Keratinocyte (primary cell): Measurements from ENCODE around the gene ACP7. TPM values are rescaled to one million over a fixed set of nuclear protein-coding genes. Genes with fewer than 3 reads are reported as not detected.

Experiments
- DNase-seq: peaks from one replicate; pipeline ENCODE4 v3.0.0-alpha.2; 2011; ENCODE audit warnings: low read depth, missing footprints, low spot score
- FAIRE-seq: peaks from 2 replicates; lab custom pipeline; 2011; peaks lifted over from hg19 to GRCh38; lab: Jason Lieb, UNC
- H2AFZ ChIP-seq: 2 replicates; pipeline ENCODE4 v1.6.0; 2012; ENCODE audit warnings: low read length, control low read depth, inconsistent platforms; ENCODE audit not compliant: control insufficient read depth
- H3K27ac ChIP-seq: 2 replicates; pipeline ENCODE4 v1.5.1; 2011; ENCODE audit warnings: low read length; ENCODE audit not compliant: control insufficient read depth, insufficient read depth
- H3K27me3 ChIP-seq: 3 replicates; pipeline ENCODE4 v1.6.0; 2011; ENCODE audit warnings: low read length; ENCODE audit not compliant: control insufficient read depth, insufficient read depth; ENCODE audit errors: extremely low read depth
- H3K36me3 ChIP-seq, 2 experiments: 2 replicates in 1 of 2; 3 replicates in 1 of 2; pipeline ENCODE4 v1.5.1; 2011; ENCODE audit warnings: low read length in 2 of 2, mild to moderate bottlenecking in 1 of 2; ENCODE audit not compliant: control insufficient read depth in 2 of 2, insufficient read depth in 2 of 2; ENCODE audit errors: extremely low read depth in 1 of 2
- H3K4me1 ChIP-seq: 3 replicates; pipeline ENCODE4 v1.5.1; 2011; ENCODE audit warnings: low read length; ENCODE audit not compliant: control insufficient read depth, insufficient read depth; ENCODE audit errors: extremely low read depth
- H3K4me2 ChIP-seq: 3 replicates; pipeline ENCODE4 v1.6.0; 2011; ENCODE audit warnings: low read depth, low read length; ENCODE audit not compliant: control insufficient read depth, insufficient read depth; ENCODE audit errors: extremely low read depth
- H3K4me3 ChIP-seq, 3 experiments: fragments of 200-600 bp in 1 of 3; sonication (generic) in 1 of 3; 2 replicates in 2 of 3; 3 replicates in 1 of 3; pipeline ENCODE4 v1.5.1; 2011 to 2016; ENCODE audit warnings: low read length in 3 of 3, mild to moderate bottlenecking in 3 of 3, control low read depth in 2 of 3, inconsistent platforms in 1 of 3, low read depth in 1 of 3, mixed read lengths in 1 of 3, mixed run types in 1 of 3, moderate library complexity in 1 of 3; ENCODE audit not compliant: control insufficient read depth in 2 of 3, insufficient read depth in 2 of 3; ENCODE audit errors: extremely low read depth in 1 of 3
- H3K79me2 ChIP-seq: 2 replicates; pipeline ENCODE4 v1.6.0; 2012; ENCODE audit warnings: low read length; ENCODE audit not compliant: control insufficient read depth, insufficient read depth
- H3K9ac ChIP-seq: 3 replicates; pipeline ENCODE4 v1.6.0; 2011; ENCODE audit warnings: low read length; ENCODE audit not compliant: control insufficient read depth, insufficient read depth; ENCODE audit errors: extremely low read depth
- H3K9me1 ChIP-seq: 3 replicates; pipeline ENCODE4 v1.6.0; 2011; ENCODE audit warnings: low read length; ENCODE audit not compliant: control insufficient read depth, insufficient read depth; ENCODE audit errors: extremely low read depth
- H3K9me3 ChIP-seq: 2 replicates; pipeline ENCODE4 v1.5.1; 2012; ENCODE audit warnings: low read depth, low read length; ENCODE audit not compliant: control insufficient read depth
- H4K20me1 ChIP-seq: 3 replicates; pipeline ENCODE4 v1.6.0; 2011; ENCODE audit warnings: low read length; ENCODE audit not compliant: control insufficient read depth, insufficient read depth; ENCODE audit errors: extremely low read depth
- EZH2 ChIP-seq: IDR thresholded peaks from one replicate; pipeline ENCODE4 v1.6.1; 2012; ENCODE audit warnings: inconsistent platforms, mild to moderate bottlenecking, low read length, moderate library complexity
- dilution Hi-C: fragments of 300-500 bp; cut with MboI; formaldehyde crosslinking; loops from one replicate; pipeline ENCODE4 v1.7.0; 2020; ENCODE audit warnings: low sequenced_read_pairs; ENCODE audit not compliant: extremely low pct_ligation_motif_present
- polyA plus RNA-seq, 5 experiments: library from polyadenylated mRNA; depleted of rRNA in 3 of 5; stranded (reverse) in 3 of 5; stranded (forward) in 1 of 5; unstranded in 1 of 5; fragments of >200 nt; gene quantifications; 1 replicate in 1 of 5; 2 replicates in 3 of 5; 3 replicates in 1 of 5; pipeline versions ENCODE4 v1.2.1 to v1.2.3, GENCODE V29; 2011 to 2012; ENCODE audit warnings: missing spikeins in 2 of 5, low read depth in 1 of 5, low replicate concordance in 1 of 5
- TF ChIP-seq, protein P1 (sequence below), 3 experiments: IDR thresholded peaks in 1 of 3; conservative IDR thresholded peaks in 1 of 3; optimal IDR thresholded peaks in 1 of 3; 2 replicates in 2 of 3; 3 replicates in 1 of 3; pipeline versions ENCODE3 to v1.5.1; 2011; ENCODE audit warnings: low read length in 3 of 3, mild to moderate bottlenecking in 3 of 3, moderate library complexity in 2 of 3, control low read depth in 1 of 3, inconsistent platforms in 1 of 3; ENCODE audit not compliant: insufficient read depth in 2 of 3; ENCODE audit errors: extremely low read depth in 1 of 3

ACP7 gene
- polyA plus RNA-seq, 1 donor (not counting 4 experiments of a cell fraction or from before 2014, with no cell fraction given), result 0.09 TPM

DNA sequence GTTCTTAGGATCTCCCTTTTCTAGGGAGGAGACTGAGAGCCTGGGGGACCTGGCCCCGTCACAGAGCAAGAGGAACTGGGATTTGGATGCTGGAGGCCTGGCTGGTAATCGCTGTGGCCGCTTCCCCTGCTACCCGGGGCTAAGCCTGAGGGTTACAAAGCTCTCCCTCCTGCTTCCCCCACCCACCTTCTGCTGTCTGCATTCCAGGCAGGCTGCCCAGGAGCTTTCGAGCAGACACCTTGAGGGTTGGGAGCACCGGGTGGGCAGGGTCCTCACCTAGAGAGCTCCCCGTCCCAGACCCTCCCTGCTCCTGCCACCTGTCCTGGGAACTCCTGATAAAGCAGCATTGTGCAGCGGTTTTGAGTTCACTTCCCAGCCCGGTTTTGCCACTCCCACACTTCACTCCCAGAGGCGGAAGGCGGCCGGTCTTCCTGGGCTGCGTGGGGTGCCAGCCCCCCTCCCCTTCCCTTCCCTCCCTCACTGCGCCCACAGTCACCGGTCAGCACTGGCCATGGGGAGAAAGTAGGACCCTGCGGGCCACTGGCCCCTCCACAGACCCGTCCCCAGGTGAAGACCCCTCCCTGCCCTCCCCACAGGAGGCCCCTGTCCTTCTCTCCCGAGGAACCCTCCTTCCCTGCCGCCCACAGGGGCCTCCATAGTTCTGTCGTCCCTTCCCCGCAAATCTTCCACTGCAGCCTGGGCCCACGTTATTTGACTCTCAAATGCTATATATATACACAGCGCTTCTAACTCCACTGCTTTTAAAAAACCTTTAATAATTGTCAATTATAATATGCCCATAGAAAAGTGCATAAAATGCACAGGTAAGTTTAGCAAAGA, 49.5 kb downstream of the ACP7 start:
- H4K20me1 ChIP-seq, result peaks cover 10% of the 10 kb centered on the region
- FAIRE-seq, result no peak
- no peaks in the 10 kb centered on the region for H3K9me3 ChIP-seq
- H3K27ac ChIP-seq, result no peak overlapping the region
- H3K4me2 ChIP-seq, result no peak overlapping the region
- no peak overlapping the region for H3K9ac ChIP-seq
- no peaks in the 10 kb centered on the region for H3K36me3 ChIP-seq
- DNase-seq, result no peak
- H3K4me1 ChIP-seq, result peaks cover 10% of the 10 kb centered on the region
- H3K4me3 ChIP-seq, result no peak overlapping the region
- no peak for TF ChIP-seq EZH2
- TF ChIP-seq, protein P1, sequence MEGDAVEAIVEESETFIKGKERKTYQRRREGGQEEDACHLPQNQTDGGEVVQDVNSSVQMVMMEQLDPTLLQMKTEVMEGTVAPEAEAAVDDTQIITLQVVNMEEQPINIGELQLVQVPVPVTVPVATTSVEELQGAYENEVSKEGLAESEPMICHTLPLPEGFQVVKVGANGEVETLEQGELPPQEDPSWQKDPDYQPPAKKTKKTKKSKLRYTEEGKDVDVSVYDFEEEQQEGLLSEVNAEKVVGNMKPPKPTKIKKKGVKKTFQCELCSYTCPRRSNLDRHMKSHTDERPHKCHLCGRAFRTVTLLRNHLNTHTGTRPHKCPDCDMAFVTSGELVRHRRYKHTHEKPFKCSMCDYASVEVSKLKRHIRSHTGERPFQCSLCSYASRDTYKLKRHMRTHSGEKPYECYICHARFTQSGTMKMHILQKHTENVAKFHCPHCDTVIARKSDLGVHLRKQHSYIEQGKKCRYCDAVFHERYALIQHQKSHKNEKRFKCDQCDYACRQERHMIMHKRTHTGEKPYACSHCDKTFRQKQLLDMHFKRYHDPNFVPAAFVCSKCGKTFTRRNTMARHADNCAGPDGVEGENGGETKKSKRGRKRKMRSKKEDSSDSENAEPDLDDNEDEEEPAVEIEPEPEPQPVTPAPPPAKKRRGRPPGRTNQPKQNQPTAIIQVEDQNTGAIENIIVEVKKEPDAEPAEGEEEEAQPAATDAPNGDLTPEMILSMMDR (optimal IDR thresholded peaks at IDR 0.05 in 1 of 3, IDR thresholded peaks at IDR 0.05 in 1 of 3, conservative IDR thresholded peaks at IDR 0.05 in 1 of 3; ENCODE audit: extremely low read depth in 1 of 3, insufficient read depth in 2 of 3, low read length in 3 of 3), result no peak
- dilution Hi-C loops, result no loop called here
- H3K9me1 ChIP-seq, result peaks cover 2% of the 10 kb centered on the region
- H3K79me2 ChIP-seq, result peaks cover 93% of the 10 kb centered on the region
- H3K27me3 ChIP-seq, result no peaks in the 10 kb centered on the region
- H2AFZ ChIP-seq, result no peak overlapping the region

DNA sequence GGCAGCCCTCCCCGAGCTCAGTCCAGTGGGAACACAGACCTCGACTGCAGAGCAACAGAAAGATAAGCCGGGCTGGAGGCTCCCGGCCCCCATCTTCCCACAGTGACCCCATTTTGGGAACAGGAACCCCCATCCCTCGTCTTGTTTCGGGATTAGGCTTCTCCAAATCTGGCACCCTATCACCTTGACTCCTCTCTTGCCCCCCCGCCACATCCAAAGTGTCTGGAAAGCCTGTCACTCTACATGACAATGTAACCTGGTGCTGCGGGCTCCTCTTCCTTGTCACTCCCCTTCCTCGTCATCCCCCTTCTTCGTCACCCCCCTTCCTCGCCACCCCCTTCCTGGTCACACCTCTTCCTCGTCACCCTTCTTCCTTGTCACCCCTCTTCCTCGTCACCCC, 51.5 kb downstream of the ACP7 start:
- no peak for TF ChIP-seq EZH2
- TF ChIP-seq, protein P1 (optimal IDR thresholded peaks at IDR 0.05 in 1 of 3, IDR thresholded peaks at IDR 0.05 in 1 of 3, conservative IDR thresholded peaks at IDR 0.05 in 1 of 3; ENCODE audit: extremely low read depth in 1 of 3, insufficient read depth in 2 of 3, low read length in 3 of 3), result no peak
- Histone ChIP-seq H3K9ac (no peak overlapping the region), H3K4me1 (peaks cover 10% of the 10 kb centered on the region), H3K79me2 (peaks cover 95% of the 10 kb centered on the region), H3K27ac (no peak overlapping the region), H4K20me1 (peaks cover 10% of the 10 kb centered on the region), H3K4me3 (no peak overlapping the region), H3K4me2 (no peak overlapping the region), H2AFZ (no peak overlapping the region), H3K27me3 (no peaks in the 10 kb centered on the region), H3K36me3 (no peaks in the 10 kb centered on the region), H3K9me1 (peaks cover 2% of the 10 kb centered on the region), H3K9me3 (no peaks in the 10 kb centered on the region)
- dilution Hi-C loops, result no loop called here
- DNase-seq, result no peak
- FAIRE-seq, result no peak
